Activated CD4-positive, alpha-beta T cell treated with anti-CD3 and anti-CD28 coated beads, Interleukin-2, amount 50 U/mL, for 4 hours (primary cell): ENCODE measurements around the gene DDX60.
A peak's percentile ranks its signal among the peaks of the same experiment; 100 is the strongest.
"Not testable (repeated sequence)": the region's sequence is repeated elsewhere in the genome, so short reads cannot be mapped to it uniquely, and the experiment has no call there.

ENCODE experiments used
- DNase-seq, 2 experiments: peaks; one replicate each; pipeline ENCODE4 v3.0.0-alpha.2; 2020

Gene DDX60, protein sequence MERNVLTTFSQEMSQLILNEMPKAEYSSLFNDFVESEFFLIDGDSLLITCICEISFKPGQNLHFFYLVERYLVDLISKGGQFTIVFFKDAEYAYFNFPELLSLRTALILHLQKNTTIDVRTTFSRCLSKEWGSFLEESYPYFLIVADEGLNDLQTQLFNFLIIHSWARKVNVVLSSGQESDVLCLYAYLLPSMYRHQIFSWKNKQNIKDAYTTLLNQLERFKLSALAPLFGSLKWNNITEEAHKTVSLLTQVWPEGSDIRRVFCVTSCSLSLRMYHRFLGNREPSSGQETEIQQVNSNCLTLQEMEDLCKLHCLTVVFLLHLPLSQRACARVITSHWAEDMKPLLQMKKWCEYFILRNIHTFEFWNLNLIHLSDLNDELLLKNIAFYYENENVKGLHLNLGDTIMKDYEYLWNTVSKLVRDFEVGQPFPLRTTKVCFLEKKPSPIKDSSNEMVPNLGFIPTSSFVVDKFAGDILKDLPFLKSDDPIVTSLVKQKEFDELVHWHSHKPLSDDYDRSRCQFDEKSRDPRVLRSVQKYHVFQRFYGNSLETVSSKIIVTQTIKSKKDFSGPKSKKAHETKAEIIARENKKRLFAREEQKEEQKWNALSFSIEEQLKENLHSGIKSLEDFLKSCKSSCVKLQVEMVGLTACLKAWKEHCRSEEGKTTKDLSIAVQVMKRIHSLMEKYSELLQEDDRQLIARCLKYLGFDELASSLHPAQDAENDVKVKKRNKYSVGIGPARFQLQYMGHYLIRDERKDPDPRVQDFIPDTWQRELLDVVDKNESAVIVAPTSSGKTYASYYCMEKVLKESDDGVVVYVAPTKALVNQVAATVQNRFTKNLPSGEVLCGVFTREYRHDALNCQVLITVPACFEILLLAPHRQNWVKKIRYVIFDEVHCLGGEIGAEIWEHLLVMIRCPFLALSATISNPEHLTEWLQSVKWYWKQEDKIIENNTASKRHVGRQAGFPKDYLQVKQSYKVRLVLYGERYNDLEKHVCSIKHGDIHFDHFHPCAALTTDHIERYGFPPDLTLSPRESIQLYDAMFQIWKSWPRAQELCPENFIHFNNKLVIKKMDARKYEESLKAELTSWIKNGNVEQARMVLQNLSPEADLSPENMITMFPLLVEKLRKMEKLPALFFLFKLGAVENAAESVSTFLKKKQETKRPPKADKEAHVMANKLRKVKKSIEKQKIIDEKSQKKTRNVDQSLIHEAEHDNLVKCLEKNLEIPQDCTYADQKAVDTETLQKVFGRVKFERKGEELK (N-terminal part only)

DNA sequence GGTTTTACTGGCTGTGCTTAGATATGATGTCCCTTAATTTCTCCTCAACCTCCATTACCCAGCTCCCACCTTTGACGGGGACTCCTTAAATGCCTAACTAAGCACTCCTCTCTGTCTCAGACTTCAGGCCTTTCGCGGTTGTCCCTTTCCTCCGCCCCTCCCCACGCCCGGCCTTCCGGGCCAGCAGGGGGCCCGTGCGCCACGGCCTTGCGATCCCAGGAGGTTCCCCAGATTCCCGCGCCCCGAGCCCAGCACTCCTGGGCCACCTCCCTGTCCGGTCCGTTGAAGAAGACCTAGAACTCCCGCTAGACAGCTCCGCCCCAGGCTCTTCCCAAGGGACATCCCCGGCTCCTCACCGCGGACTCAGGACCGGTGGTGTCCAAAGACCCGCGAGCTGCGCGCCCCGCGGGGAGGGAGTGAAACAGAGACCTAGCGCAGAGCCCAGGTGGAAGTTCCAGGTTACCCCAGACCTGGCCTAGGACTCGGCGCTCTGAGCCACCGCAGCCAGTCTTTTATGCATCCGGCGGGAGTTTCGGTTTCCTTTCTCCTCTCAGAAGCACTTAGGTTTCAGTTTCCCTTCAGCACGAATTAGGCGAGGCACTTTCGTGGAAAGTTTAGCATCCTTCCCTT lies at the start of gene DDX60:
TSS of gene DDX60 (minus strand) at position 487 of the 630 bp plus-strand sequence. CDS start 7,493 bp downstream, outside the sequence.
- peak; percentile 86 to 87 for DNase-seq

DNA sequence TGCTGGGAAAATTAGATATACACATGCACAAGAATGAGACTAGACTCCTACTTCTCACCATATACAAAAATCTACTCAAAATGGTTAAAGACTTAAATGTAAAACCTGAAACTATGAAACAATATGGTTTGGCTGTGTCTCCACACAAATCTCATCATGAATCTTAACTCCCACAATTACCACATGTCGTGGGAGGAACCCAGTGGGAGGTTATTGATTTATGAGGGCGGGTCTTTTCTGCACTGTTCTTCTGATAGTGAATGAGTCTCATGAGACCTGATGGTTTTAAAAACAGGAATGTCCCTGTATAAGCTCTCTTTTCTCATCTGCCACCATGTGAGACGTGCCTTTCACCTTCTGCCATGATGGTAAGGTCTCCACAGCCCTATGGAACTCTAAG lies 48.5 kb upstream of the DDX60 start:
- DNase-seq, result no peak

DNA sequence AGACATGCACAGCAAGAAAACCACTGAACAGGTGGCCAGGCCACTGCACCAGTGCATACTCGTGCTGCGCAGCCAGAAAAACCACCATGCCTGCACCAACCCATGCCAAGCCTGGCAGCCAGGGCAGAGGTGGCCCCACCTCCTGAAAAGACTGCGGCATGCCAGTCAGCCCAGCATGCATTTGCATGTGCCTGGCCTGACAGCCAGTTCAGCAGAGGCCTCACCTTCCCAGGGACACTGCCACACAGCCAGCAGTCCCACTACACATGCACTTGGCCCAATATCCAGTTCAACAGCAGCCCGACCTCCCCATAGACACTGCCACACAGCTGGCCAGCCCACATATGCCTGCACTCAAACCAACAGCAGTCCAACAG lies 43.5 kb upstream of the DDX60 start:
- no peak for DNase-seq

DNA sequence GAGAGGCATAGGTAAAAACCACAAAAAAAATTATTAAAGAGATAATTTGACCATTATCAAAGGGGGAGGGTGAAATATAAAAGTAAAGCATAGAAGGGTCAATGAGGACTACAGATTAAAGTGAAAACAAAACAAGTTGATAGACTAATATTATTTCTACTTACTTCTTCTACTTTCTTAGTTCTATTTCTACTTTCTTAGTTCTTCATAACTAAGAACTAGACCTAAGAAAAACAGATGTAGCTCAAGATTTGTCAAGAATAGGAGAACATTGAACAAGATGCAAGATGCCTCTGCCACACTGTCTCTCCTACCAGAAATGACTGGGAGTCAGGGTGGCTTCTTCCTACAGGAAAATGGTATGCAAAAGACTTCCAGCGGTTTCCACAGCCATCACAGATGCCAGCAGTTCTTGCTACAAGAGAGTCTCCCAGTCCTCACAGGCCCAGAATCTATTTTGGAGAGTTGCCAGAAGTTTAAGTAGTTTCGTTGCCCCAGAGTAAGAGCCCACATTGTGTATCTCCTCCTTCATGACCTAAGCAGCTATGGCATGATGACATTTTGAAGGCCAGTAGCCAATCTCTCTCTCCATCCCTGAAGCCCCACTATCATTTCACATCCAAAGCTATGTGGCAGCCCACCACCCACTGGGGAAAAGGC lies 42.9 kb upstream of the DDX60 start:
- DNase-seq, result no peak

DNA sequence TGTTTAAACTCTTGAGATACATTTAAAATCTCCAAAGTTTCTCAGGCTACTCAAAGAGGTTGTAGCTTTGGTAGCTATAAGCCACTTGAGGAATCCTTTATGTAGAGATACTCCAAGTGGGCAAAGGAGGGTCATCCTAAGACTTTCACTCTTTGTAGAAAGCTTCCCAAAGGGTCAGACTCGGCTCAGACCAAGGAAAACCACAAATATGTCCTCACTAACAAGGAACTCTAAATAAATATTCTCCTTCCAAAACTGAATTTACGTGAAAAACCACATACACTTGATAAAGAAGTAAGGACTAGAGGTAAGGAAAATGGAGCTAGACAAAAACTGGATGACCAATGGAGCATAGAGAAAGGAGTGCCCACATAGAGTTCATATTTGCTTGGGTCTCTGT lies 41.7 kb upstream of the DDX60 start:
- no peak for DNase-seq

DNA sequence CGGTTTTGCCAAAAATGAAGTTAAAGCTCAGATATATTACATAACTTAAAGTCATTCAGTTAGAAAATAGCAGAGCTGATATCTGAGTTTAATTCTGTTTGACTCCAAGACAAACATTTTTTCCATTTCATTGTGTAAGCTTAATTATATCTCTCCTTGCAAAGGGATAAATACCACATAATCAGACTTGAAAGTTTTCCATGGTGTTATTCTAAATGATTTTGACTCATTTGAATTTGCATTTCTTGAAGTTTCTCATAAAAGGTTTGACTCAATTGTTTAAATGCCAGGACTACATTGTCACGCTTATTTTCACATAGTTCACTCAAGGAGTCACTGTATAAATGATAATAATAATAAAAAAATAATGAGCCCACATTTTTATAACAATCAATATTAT lies 39.4 kb upstream of the DDX60 start:
- no peak for DNase-seq

DNA sequence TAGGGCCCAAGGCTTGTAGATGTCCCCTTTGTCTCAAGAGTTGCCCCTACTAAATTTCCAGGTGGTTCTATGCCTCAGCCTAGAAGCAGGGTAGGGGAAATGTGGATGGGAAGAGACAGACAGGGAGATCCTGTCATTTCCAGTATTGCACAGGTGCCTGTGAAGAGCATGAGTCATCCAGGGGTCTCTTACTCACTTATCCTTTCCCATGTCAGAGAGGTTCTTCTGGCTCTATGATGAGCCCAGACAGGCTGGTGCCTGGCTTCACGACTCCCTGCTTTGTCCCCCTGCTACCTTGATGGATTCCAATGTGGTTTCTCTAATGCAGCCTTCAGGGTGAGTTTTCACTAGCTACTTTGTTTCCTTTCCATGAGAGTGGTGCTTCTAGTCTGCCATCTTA lies 35.2 kb upstream of the DDX60 start:
- no peak for DNase-seq

DNA sequence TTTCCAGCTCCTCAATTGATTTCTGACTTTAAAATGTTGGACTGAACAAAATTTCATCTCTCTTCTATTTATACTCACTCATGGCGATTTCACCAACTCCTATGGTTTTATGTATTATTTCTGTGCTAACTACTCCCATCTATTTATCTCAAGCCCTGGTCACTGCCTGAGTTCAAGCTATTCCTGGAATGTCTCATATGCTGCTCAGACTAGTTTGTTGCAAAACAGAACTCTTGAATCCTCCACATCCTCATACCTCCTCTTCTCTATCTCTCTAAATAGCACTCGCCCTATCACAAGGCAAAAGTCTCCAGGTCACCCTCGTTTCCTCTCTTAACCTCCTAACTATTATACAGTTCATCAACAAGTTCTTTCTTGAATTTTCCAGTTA lies 19.0 kb upstream of the DDX60 start:
- no peak for DNase-seq

DNA sequence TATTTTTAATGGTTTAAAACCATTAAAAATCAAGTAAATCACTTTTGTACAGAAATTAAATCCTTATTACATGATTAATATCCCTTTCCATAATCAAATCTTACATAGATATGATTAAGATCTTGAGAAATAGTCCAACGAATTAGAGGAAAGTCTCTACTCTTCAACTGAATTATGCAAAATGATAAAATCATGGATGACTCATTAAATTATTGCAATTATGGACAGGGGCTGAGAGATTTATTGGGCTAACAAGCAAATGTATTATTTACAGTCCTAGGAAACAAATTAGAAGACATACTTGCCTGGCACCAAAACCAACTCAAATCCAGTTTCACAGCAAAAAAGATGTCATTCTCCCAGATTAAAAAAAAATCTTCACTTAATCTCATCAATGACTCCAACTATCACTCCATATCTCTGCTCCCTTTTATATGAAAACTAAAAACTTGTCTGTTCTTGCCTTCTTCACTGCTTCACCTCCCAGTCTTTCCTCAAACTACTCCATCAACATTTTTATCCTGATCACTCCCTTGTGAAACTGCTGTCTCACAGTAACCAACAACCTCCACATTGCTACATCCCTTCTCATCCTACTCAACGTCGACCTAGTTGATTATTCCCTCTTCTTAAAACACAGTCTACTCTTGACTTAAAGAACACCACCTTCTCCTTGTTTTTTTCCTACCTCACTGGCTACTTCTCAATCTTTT lies 18.4 kb upstream of the DDX60 start:
- no peak for DNase-seq

DNA sequence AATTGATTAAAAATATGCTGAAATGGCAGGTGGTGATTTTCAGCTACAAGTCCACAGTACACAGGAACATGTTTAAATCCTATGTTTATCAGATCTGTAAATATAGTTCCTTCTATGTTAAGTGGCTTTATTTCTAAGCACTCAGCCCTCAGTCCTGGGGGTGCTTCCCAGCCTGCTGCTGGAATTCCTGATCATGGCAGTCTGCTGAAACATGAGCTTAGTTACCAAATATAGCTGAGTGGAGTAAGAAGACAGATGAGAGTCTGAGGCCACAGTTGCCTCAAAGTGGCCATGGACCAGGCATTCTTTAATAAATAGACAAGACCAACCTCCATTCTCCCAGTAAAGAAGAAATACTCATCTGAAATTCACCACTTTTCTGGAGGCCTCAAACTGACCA lies 17.1 kb upstream of the DDX60 start:
- DNase-seq, result no peak

DNA sequence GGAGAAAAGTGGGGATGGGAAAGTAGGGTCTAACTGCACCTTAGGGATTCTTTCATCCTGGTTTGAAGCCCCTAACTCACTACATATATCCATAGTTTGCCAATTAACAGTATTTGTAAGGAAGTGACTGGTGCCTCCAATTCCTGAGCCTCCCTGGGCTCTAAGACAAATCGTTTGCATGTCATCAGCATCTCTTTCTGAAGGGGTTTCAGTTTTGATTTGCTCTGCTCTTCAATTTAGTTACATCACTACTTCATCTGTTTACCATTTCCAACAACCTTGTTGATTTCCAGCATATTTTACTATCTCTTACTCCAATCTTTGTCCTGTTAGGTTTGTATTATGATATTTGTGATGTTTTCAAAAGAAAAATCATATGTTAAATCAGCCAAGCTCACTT lies 15.5 kb upstream of the DDX60 start:
- DNase-seq, result no peak

DNA sequence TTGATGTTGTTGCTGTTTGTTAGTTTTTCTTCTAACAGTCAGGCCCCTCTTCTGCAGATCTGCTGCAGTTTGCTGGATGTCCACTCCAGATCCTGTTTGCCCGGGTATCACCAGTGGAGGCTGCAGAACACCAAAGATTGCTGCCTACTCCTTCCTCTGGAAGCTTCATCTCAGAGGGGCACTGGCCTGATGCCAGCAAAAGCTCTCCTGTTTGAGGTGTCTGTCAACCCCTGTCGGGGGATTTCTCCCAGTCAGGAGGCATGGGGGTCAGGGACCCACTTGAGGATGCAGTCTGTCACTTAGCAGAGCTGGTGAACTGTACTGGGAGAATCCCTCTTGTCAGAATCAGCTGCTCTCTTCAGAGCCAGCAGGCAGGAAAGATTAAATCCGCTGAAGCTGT lies 12.0 kb upstream of the DDX60 start:
- DNase-seq, result not testable (repeated sequence)

DNA sequence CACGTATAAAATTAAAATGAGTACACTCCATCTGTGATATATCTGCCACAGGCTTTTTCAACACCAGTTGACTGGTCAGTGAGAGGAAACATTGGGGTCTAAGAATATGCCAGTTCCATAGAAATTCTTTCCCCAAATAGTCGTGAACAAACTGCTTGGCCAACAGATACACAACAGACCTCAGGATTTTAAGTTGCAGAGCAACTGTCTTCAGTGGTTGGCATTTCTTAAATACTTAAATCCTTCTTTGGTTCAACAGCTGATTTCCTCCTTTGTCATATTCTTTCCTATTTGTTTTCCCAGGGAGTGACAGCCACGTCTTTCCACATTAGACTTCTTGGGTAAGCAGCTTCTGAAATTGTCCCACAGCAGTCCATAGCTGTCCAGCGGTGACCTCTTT lies 7.0 kb upstream of the DDX60 start:
- DNase-seq, result no peak

DNA sequence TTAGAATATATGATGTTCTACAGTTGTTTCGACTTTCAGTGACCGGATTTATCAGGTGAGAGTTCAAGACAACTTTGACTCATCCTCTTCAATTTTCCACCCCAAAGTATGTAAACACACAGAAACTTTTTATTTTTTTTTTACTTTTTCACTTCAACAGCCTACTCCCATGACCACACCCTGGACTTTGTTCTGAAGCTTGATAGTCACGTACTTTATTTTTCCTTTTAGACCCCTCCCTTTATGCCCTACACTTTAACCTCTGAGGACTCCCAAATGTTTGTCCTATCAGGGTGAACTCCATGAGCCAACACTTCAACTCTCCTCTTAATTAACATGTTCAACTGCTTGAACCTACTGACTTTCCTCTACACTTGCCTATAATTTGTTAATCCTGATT lies 2.5 kb upstream of the DDX60 start:
- DNase-seq, result no peak

DNA sequence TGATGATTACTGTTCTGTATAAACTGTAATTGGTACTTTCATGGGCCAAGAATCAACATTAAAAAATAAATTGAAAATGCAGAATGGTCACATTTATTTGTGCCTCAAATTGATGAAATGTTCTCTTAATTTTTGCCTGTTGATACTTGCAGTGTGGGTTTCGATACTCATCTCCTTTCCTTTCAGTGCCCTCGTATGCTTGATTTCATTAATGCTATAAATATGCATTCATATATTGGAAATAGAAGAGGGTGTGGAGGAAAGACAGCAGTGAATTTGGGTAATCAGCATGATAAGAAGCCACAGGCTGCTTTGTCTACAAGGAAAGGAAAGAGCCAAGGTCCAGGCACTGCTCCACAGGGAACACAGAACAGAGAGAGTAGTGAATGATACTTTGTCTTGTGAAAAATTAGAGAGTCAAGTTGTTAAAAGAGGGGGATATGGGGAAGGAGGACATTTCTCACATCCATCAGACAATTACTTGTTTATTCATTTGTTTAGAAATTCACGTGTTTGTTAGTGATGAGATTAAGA lies 1.0 kb upstream of the DDX60 start:
- no peak for DNase-seq

DNA sequence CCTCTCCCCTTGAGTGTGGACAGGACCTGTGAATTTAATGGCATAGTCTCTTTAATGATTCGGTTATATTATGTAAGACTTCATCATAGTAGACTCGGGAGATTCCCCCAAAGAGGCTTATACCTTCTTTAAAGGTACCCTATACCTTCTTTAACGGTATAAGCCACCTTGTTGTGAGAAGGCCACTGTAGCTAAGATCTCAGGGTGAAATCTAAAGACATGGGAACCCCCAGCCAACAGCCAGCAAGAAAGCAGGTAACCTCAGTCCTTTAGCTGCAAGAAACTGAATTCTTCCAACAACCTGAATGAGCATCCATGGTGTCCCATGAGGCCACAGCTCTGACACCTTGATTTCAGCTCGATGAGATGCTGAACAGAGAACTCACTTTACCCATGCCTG lies 931 bp downstream of the DDX60 start:
- DNase-seq, result no peak

DNA sequence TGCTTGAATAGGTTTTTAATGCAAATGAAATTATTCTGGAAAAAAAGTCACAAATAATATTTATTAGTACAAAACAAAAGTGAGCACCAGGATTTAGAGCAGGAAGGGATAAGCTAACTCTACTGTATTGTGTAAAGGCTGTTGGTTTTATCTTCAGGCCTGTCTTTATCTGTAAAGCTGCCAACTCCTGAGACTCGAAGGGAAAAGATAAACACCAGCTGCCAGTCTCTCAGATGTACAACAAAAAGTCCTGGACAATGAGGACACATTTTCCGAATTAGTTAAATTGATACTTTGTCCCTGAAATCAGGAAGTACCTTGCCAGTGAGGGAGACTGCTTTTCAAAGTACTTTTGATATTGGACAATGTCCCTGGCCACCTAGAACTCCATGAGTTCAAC lies 8.8 kb downstream of the DDX60 start:
- DNase-seq, result no peak

DNA sequence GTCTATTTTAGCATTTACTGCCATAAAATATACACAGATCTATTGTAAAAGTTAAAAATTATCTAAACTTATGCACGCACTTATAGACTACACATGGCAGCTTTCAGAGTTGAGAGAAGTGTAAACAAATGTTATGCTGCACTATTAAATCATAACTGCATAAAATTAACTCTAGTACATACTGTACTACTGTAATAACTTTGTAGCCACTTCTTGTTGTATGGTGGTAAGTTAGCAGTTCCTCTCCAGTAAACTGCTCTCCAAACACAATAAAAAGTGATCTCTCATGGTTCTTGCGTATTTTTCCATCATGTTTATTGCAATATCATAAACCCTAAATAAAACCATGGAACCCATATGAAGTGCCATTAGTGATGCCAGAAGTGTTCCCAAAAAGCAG lies 9.6 kb downstream of the DDX60 start:
- DNase-seq, result no peak

DNA sequence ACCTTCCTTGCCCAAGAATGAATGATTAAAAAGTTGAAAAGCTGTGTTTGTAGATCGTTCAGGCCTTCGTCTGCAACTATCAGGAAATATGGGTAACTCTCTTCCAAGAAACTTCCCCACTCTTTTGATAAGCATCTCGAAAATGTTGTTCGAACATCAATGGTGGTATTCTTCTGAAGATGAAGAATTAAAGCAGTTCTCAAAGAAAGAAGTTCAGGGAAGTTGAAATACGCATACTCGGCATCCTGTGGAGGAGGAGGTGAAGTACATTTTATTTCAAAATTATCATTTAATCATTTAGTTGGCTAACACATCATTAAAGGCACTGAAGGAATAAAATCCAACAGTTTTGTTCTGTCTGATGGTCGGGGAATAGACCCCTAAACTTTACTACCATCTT lies 12.1 kb downstream of the DDX60 start:
- no peak for DNase-seq

DNA sequence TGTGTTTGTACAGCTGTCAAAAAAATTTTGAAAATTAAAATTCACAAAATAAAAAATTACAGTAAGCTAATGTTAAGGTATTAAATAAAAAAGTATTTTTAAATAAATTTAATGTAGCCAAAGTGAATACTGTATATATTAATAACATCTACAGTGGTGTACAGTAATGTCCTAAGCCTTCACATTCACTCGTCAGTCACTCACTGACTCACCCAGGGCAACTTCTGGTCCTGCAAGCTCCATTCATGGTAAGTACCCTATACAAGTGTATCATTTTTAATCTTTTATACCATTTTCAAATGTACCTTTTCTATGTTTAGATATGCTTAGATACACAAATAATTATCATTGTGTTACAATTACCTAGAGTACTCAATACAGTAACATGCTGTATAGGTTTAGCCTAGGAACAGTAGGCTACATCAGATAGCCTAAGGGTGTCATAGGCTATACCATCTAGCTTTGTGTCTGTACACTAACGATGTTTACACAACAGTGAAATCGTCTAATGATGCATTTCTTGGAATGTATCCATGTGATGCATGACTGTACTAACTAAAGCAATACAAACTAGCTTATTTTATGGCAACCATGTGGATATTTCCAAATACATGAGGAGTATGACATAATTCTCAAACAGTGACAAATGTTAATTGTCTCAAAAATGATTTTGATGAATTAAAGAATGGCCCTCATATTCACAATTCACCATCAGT lies 13.7 kb downstream of the DDX60 start:
- DNase-seq, result no peak

DNA sequence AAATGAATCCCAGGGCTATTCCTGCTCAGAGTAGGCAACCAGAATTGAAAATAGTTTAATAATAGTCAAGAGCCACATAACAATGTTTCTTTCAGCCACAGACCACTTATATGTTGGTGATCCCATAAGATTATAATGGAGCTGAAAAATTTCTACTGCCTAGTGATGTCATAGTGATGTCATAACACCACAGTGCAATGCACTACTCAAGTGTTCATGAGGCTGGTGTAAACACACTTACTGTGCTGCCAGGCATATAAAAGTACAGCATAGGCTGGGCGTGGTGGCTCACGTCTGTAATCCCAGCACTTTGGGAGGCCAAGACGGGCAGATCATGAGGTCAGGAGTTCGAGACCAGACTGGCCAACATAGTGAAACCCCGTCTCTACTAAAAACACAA lies 15.1 kb downstream of the DDX60 start:
- DNase-seq, result not testable (repeated sequence)
